ENCODE results near the gene RFX5. TPM values are rescaled to one million over a fixed set of nuclear protein-coding genes. Genes with fewer than 3 reads are reported as not detected.

The RFX5 gene
- total RNA-seq, 4 donors from 2014 or later: 20.2 to 27.5 (median 22.8) TPM

- TF ChIP-seq CTCF (IDR thresholded peaks at IDR 0.05; ENCODE audit: low read depth): no peak
These were observed 10.5 kb downstream of the RFX5 start for GRCh38 chr1:151336556-151336955.

- no peak for TF ChIP-seq CTCF (IDR thresholded peaks at IDR 0.05; ENCODE audit: low read depth)
These were observed 12.2 kb downstream of the RFX5 start for GRCh38 chr1:151334822-151335221.

GRCh38 chr1:151327903-151328674 lies 19.0 kb downstream of the RFX5 start:
- TF ChIP-seq CTCF (IDR thresholded peaks at IDR 0.05; ENCODE audit: low read depth): no peak

- no peak for TF ChIP-seq CTCF (IDR thresholded peaks at IDR 0.05; ENCODE audit: low read depth)
These were observed 19.7 kb downstream of the RFX5 start, which contains the start of gene PI4KB for GRCh38 chr1:151327223-151327902. PI4KB (minus strand) TSS chr1:151327416; CDS start chr1:151316481, 10,935 bp downstream.

GRCh38 chr1:151326619-151327222 lies 20.3 kb downstream of the RFX5 start:
- TF ChIP-seq CTCF (IDR thresholded peaks at IDR 0.05; ENCODE audit: low read depth): no peak

DNA sequence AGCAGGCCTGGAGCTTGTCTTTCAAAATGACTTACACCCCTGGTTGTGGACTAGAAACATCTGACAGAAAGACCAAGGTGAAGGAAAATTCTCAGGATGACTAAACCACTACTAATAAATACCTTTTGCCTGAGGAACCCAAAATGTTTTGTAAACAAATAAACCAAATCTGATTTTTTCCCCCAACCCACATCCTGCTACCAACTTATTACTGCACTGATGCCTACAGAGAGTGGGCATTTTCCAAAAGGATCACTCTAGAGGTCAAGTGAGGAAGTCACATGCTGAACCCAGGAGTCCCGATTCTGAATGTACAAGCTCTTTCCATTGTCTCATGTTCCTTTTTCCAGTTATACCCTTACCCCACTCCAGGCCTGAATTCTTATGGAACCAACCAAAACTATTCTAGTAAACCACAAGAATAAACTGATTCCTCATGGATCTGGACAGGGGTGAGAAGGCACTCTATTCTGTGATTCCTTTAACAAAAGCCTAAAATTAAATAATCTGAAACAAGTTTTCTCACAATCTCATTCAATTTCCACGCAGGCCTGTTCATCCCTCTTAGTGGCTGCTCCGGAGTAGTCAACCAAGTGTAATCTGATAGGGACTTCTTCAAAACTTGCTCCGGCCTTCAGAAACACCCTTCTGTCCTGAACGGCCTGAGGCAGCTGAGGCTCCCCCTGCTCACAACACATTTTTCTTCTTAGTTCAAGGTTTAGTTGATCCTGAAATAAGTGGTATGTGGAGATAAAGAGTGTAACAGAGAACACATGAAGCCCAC lies 21.2 kb downstream of the RFX5 start:
- no peak for TF ChIP-seq CTCF (IDR thresholded peaks at IDR 0.05; ENCODE audit: low read depth)
